Uterus (tissue), 2 donors: ENCODE results near the gene VPS33A.

Experiments
- CTCF ChIP-seq, 4 experiments: fragments of 200-600 bp in 2 of 4; fragments of 450-650 bp in 2 of 4; sonication (generic) in 2 of 4; IDR thresholded peaks; one replicate each; pipeline ENCODE4 v1.5.1; 2016 to 2019; ENCODE audit warnings: antibody characterized with exemption in 4 of 4, mild to moderate bottlenecking in 2 of 4, moderate library complexity in 1 of 4
- POLR2A ChIP-seq, 2 donors: fragments of 450-650 bp; IDR thresholded peaks; one replicate each; pipeline ENCODE4 v1.6.1; 2016; ENCODE audit warnings: antibody characterized with exemption in 2 of 2, mild to moderate bottlenecking in 1 of 2, moderate library complexity in 1 of 2

- TF ChIP-seq CTCF (IDR thresholded peaks at IDR 0.05) (no peak), POLR2A (IDR thresholded peaks at IDR 0.05) (no peak)
Observed at GRCh38 chr12:122192441-122192840, 73.9 kb downstream of the VPS33A start.
